Hepatocyte (in vitro differentiated cells): ENCODE results near the gene STARD13. TPM values are rescaled to one million over a fixed set of nuclear protein-coding genes. Genes with fewer than 3 reads are reported as not detected.

Experiments
- DNase-seq: peaks from one replicate; pipeline ENCODE4 v3.0.0-alpha.2; 2016; ENCODE audit warnings: low spot score
- H2AFZ ChIP-seq: fragments of 200-600 bp; sonication (generic); 2 replicates; pipeline ENCODE4 v1.6.0; 2016; ENCODE audit warnings: antibody characterized with exemption, mild to moderate bottlenecking
- H3K27ac ChIP-seq: fragments of 200-600 bp; sonication (generic); 2 replicates; pipeline ENCODE4 v1.5.1; 2016; ENCODE audit warnings: mild to moderate bottlenecking
- H3K27me3 ChIP-seq: fragments of 200-600 bp; sonication (generic); 2 replicates; pipeline ENCODE4 v1.6.1; 2016
- H3K36me3 ChIP-seq: fragments of 200-600 bp; sonication (generic); replicated peaks from 2 replicates; pipeline ENCODE4 v1.5.1; 2016; ENCODE audit warnings: low read depth; ENCODE audit not compliant: insufficient read depth
- H3K4me1 ChIP-seq: fragments of 200-600 bp; sonication (generic); 2 replicates; pipeline ENCODE4 v1.5.1; 2016; ENCODE audit warnings: mild to moderate bottlenecking, moderate library complexity; ENCODE audit not compliant: insufficient read depth
- H3K4me2 ChIP-seq: fragments of 200-600 bp; sonication (generic); 2 replicates; pipeline ENCODE4 v1.6.0; 2016
- H3K4me3 ChIP-seq: fragments of 200-600 bp; sonication (generic); 2 replicates; pipeline ENCODE4 v1.5.1; 2016; ENCODE audit warnings: mild to moderate bottlenecking
- H3K79me2 ChIP-seq: fragments of 200-600 bp; sonication (generic); 2 replicates; pipeline ENCODE4 v1.6.0; 2017; ENCODE audit warnings: mild to moderate bottlenecking
- H3K9me2 ChIP-seq: fragments of 200-600 bp; sonication (generic); replicated peaks from 2 replicates; pipeline ENCODE4 v1.6.0; 2017; ENCODE audit warnings: mild to moderate bottlenecking; ENCODE audit not compliant: insufficient read depth
- H3K9me3 ChIP-seq: fragments of 200-600 bp; sonication (generic); 2 replicates; pipeline ENCODE4 v1.5.1; 2016; ENCODE audit warnings: low read depth, mild to moderate bottlenecking
- H4K20me1 ChIP-seq: fragments of 200-600 bp; sonication (generic); 2 replicates; pipeline ENCODE4 v1.6.0; 2016; ENCODE audit warnings: mild to moderate bottlenecking; ENCODE audit not compliant: insufficient read depth, poor library complexity, severe bottlenecking
- CTCF ChIP-seq: fragments of 200-600 bp; sonication (generic); IDR thresholded peaks from 2 replicates; pipeline ENCODE4 v1.5.1; 2016; ENCODE audit warnings: antibody characterized with exemption, mild to moderate bottlenecking; ENCODE audit not compliant: poor library complexity
- EZH2 ChIP-seq: fragments of 200-600 bp; sonication (generic); IDR thresholded peaks from 2 replicates; pipeline ENCODE4 v1.6.1; 2016; ENCODE audit warnings: antibody characterized with exemption, mild to moderate bottlenecking, borderline replicate concordance
- EZH2phosphoT487 ChIP-seq: fragments of 200-600 bp; sonication (generic); IDR thresholded peaks from one replicate; pipeline ENCODE4 v1.6.1; 2018; ENCODE audit warnings: antibody characterized with exemption, mild to moderate bottlenecking, low read depth, moderate library complexity; ENCODE audit not compliant: unreplicated experiment, severe bottlenecking
- WGBS: methylation state at CpG from one replicate; pipeline ENCODE4 v1.1.6; 2016; ENCODE audit warnings: low lambda C conversion rate; ENCODE audit errors: missing lambda C conversion rate; 5-methylcytosine and 5-hydroxymethylcytosine counted together
- polyA plus RNA-seq: library from polyadenylated mRNA; unstranded; fragments of >200 nt; fragmentation: Nextera tagmentation; extraction: Ambion mirVana; gene quantifications from 2 replicates; pipeline ENCODE4 v1.2.1, GENCODE V29; 2016
- total RNA-seq: library from RNA; depleted of rRNA; stranded (reverse); fragments of >200 nt; gene quantifications from 2 replicates; pipeline ENCODE4 v1.2.3, GENCODE V29; 2014

Gene STARD13
- total and polyA plus RNA-seq, 2 experiments from 2014 or later: 5.4 to 13.5 TPM

GRCh38 chr13:33230178-33230881, 55.2 kb downstream of the STARD13 start:
- H3K36me3 ChIP-seq: no peaks in the 10 kb centered on the region
- no peaks in the 10 kb centered on the region for H3K9me2 ChIP-seq
- WGBS: 77% methylated on average over 6 of the region's 6 CpGs
- no peaks in the 10 kb centered on the region for H4K20me1 ChIP-seq
- no peak for TF ChIP-seq EZH2phosphoT487
- no peak for TF ChIP-seq EZH2
- no peak for TF ChIP-seq CTCF
- peaks cover 13% of the 10 kb centered on the region for H3K79me2 ChIP-seq
- H3K27ac ChIP-seq: peak overlapping the region; percentile 53
- no peak for DNase-seq
- H3K27me3 ChIP-seq: no peaks in the 10 kb centered on the region
- peaks cover 12% of the 10 kb centered on the region for H3K4me1 ChIP-seq
- no peak overlapping the region for H3K4me3 ChIP-seq
- H3K4me2 ChIP-seq: no peak overlapping the region
- no peaks in the 10 kb centered on the region for H3K9me3 ChIP-seq
- H2AFZ ChIP-seq: no peak overlapping the region

GRCh38 chr13:33229446-33230177, 55.9 kb downstream of the STARD13 start:
- no peak overlapping the region for H3K4me3 ChIP-seq
- DNase-seq: no peak
- no peaks in the 10 kb centered on the region for H3K27me3 ChIP-seq
- H4K20me1 ChIP-seq: no peaks in the 10 kb centered on the region
- peak overlapping the region; percentile 24 for H3K4me2 ChIP-seq
- TF ChIP-seq EZH2phosphoT487 (no peak), EZH2 (no peak), CTCF (no peak)
- no peaks in the 10 kb centered on the region for H3K9me2 ChIP-seq
- peaks cover 12% of the 10 kb centered on the region for H3K4me1 ChIP-seq
- H3K36me3 ChIP-seq: no peaks in the 10 kb centered on the region
- no peak overlapping the region for H2AFZ ChIP-seq
- 80% methylated on average over 10 of the region's 10 CpGs for WGBS
- H3K9me3 ChIP-seq: no peaks in the 10 kb centered on the region
- H3K27ac ChIP-seq: peak overlapping the region; percentile 3
- H3K79me2 ChIP-seq: peaks cover 19% of the 10 kb centered on the region

GRCh38 chr13:33228648-33229445, 56.7 kb downstream of the STARD13 start:
- Histone ChIP-seq H3K27ac (peak overlapping the region; percentile 3), H3K9me2 (no peaks in the 10 kb centered on the region), H3K36me3 (no peaks in the 10 kb centered on the region), H3K4me3 (no peak overlapping the region), H3K9me3 (no peaks in the 10 kb centered on the region), H2AFZ (no peak overlapping the region), H3K4me2 (peak overlapping the region; percentile 24), H3K27me3 (no peaks in the 10 kb centered on the region), H3K4me1 (peaks cover 12% of the 10 kb centered on the region), H4K20me1 (no peaks in the 10 kb centered on the region), H3K79me2 (peaks cover 26% of the 10 kb centered on the region)
- 48% methylated on average over 12 of the region's 12 CpGs for WGBS
- peak; percentile 78 for TF ChIP-seq CTCF
- no peak for TF ChIP-seq EZH2
- no peak for TF ChIP-seq EZH2phosphoT487
- DNase-seq: peak; percentile 53
